ENCODE measurements around the gene CCDC40. TPM values are rescaled to one million over a fixed set of nuclear protein-coding genes. Genes with fewer than 3 reads are reported as not detected.

The CCDC40 gene
- total RNA-seq, 1 donor, result 6.9 TPM

- H3K4me3 ChIP-seq (ENCODE audit: low read depth, low read length), result no peak overlapping the region
- no peak for DNase-seq (ENCODE audit: low read depth)
- no peak for TF ChIP-seq CTCF (IDR thresholded peaks at IDR 0.05; ENCODE audit: insufficient read depth, low read depth, low read length)
Observed at GRCh38 chr17:80028030-80028429, 8.4 kb upstream of the CCDC40 start.

- H3K4me3 ChIP-seq (ENCODE audit: low read depth, low read length), result peak overlapping the region; percentile 5
- DNase-seq (ENCODE audit: low read depth), result peak; percentile 90
Observed at GRCh38 chr17:80029258-80029974, 7.0 kb upstream of the CCDC40 start.

DNA sequence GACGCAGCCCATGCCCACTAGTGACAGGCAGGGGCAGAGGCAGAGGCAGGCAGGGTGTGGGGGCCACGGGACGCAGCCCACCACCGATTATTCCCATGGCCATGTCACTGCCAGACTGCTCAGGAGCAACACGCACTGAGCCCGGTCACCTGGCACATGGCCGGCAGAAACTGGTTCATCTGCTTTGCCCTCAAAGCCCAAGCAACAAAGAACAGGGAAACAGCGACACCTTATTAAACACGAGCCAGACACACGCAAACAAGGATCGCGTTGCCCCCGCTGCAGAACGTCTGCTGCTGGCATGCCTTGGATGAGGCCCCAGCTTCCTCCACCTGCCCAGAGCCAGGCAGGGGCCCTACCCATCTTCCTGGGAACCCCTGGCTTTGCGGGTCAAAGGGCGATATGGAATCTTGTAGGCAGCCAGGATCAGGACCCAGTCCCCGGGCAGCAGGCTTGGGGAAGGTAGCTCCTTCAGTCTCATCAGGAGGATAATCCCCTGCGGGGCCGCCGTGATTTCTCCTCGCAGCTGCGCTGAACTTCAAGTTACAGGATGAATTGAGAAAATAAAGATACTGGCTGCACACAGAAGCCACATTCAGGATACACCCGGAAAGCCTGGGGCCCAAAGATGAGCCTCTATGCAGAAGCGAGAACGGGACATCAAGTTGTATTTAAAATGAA, 5.6 kb upstream of the CCDC40 start:
- DNase-seq (ENCODE audit: low read depth), result no peak
- TF ChIP-seq CTCF (IDR thresholded peaks at IDR 0.05; ENCODE audit: insufficient read depth, low read depth, low read length), result no peak
- no peak overlapping the region for H3K4me3 ChIP-seq (ENCODE audit: low read depth, low read length)

More at GRCh38 chr17:80029258-80029974, 7.0 kb upstream of the CCDC40 start:
- no peak for TF ChIP-seq CTCF (IDR thresholded peaks at IDR 0.05; ENCODE audit: insufficient read depth, low read depth, low read length)

- no peak overlapping the region for H3K4me3 ChIP-seq (ENCODE audit: low read depth, low read length)
- TF ChIP-seq CTCF (IDR thresholded peaks at IDR 0.05; ENCODE audit: insufficient read depth, low read depth, low read length), result no peak
- no peak for DNase-seq (ENCODE audit: low read depth)
Observed at GRCh38 chr17:80031691-80032430, 4.6 kb upstream of the CCDC40 start.

GRCh38 chr17:80032614-80033171, 3.7 kb upstream of the CCDC40 start:
- no peak for DNase-seq (ENCODE audit: low read depth)
- no peak for TF ChIP-seq CTCF (IDR thresholded peaks at IDR 0.05; ENCODE audit: insufficient read depth, low read depth, low read length)
- no peak overlapping the region for H3K4me3 ChIP-seq (ENCODE audit: low read depth, low read length)

DNA sequence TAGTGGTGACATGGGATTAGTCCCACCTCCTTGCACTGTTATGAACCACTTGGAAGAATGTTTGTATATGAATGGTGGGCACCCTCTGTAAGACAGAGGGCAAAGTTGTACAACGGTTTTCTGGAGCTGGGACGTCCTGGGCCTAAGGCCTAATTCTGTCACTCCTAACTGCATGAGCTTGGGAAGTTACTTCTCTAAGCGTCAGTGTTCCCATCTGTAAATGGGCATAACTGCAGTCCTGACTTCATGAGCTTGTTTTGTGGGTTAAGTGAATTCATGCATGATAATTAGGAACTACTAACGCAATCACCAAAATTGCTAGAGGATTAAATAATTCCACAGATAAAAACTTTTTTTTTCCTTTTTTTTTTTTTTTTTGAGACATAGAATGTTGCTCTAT, 2.6 kb upstream of the CCDC40 start:
- H3K4me3 ChIP-seq (ENCODE audit: low read depth, low read length), result peak overlapping the region; percentile 82
- no peak for TF ChIP-seq CTCF (IDR thresholded peaks at IDR 0.05; ENCODE audit: insufficient read depth, low read depth, low read length)
- no peak for DNase-seq (ENCODE audit: low read depth)

Data from fibroblast of villous mesenchyme (primary cell).